ENCODE data around the gene AAMP. TPM values are rescaled to one million over a fixed set of nuclear protein-coding genes. Genes with fewer than 3 reads are reported as not detected.

Gene AAMP
- total and polyA plus RNA-seq, 2 experiments from 2014 or later: 90.8 to 203 TPM

DNA sequence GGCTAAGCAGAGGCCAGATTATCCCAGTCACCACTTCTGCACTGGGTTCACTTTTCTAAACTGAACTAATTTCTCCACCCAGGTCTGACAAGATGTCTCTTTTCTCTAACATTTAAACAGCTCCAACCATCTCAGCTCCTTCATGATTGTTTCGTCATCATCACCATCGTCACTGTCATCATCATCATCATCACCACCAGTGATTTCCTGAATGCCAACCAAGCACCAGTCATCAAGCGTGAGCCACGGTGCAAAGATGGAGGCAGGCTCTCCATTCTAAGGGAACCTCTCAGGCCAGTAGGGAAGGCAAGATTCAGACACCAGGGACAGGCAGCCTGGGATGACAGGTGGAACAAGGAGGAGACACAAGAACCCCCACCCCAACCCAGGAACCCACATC lies 47.9 kb upstream of the AAMP start:
- no peak for ATAC-seq
- no peak for TF ChIP-seq ETS1 (IDR thresholded peaks at IDR 0.05)
- TF ChIP-seq JUNB (IDR thresholded peaks at IDR 0.05; ENCODE audit: unreplicated experiment): no peak
- no peak for TF ChIP-seq ZNF462 (CRISPR knock-in tag; IDR thresholded peaks at IDR 0.05)
- TF ChIP-seq EZH2phosphoT487 (IDR thresholded peaks at IDR 0.05; ENCODE audit: unreplicated experiment): no peak
- TF ChIP-seq NANOG (IDR thresholded peaks at IDR 0.05; ENCODE audit: borderline replicate concordance): no peak
- TF ChIP-seq ZNF114 (CRISPR knock-in tag; IDR thresholded peaks at IDR 0.05): no peak
- TF ChIP-seq CREB1 (CRISPR knock-in tag; IDR thresholded peaks at IDR 0.05; ENCODE audit: low read depth): no peak
- TF ChIP-seq EZH2 (IDR thresholded peaks at IDR 0.05; ENCODE audit: low read depth, unreplicated experiment): no peak
- TF ChIP-seq STAT1 (IDR thresholded peaks at IDR 0.05; ENCODE audit: unreplicated experiment): no peak
- TF ChIP-seq, protein P1, sequence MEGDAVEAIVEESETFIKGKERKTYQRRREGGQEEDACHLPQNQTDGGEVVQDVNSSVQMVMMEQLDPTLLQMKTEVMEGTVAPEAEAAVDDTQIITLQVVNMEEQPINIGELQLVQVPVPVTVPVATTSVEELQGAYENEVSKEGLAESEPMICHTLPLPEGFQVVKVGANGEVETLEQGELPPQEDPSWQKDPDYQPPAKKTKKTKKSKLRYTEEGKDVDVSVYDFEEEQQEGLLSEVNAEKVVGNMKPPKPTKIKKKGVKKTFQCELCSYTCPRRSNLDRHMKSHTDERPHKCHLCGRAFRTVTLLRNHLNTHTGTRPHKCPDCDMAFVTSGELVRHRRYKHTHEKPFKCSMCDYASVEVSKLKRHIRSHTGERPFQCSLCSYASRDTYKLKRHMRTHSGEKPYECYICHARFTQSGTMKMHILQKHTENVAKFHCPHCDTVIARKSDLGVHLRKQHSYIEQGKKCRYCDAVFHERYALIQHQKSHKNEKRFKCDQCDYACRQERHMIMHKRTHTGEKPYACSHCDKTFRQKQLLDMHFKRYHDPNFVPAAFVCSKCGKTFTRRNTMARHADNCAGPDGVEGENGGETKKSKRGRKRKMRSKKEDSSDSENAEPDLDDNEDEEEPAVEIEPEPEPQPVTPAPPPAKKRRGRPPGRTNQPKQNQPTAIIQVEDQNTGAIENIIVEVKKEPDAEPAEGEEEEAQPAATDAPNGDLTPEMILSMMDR (conservative IDR thresholded peaks at IDR 0.05; ENCODE audit: low read depth in 2 of 2): no peak
- no peak for TF ChIP-seq ZNF331 (CRISPR knock-in tag; IDR thresholded peaks at IDR 0.05; ENCODE audit: low read depth)
- TF ChIP-seq, protein P2, sequence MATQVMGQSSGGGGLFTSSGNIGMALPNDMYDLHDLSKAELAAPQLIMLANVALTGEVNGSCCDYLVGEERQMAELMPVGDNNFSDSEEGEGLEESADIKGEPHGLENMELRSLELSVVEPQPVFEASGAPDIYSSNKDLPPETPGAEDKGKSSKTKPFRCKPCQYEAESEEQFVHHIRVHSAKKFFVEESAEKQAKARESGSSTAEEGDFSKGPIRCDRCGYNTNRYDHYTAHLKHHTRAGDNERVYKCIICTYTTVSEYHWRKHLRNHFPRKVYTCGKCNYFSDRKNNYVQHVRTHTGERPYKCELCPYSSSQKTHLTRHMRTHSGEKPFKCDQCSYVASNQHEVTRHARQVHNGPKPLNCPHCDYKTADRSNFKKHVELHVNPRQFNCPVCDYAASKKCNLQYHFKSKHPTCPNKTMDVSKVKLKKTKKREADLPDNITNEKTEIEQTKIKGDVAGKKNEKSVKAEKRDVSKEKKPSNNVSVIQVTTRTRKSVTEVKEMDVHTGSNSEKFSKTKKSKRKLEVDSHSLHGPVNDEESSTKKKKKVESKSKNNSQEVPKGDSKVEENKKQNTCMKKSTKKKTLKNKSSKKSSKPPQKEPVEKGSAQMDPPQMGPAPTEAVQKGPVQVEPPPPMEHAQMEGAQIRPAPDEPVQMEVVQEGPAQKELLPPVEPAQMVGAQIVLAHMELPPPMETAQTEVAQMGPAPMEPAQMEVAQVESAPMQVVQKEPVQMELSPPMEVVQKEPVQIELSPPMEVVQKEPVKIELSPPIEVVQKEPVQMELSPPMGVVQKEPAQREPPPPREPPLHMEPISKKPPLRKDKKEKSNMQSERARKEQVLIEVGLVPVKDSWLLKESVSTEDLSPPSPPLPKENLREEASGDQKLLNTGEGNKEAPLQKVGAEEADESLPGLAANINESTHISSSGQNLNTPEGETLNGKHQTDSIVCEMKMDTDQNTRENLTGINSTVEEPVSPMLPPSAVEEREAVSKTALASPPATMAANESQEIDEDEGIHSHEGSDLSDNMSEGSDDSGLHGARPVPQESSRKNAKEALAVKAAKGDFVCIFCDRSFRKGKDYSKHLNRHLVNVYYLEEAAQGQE (IDR thresholded peaks at IDR 0.05; ENCODE audit: unreplicated experiment): no peak
- no peak for TF ChIP-seq POLR2AphosphoS5 (IDR thresholded peaks at IDR 0.05; ENCODE audit: low read depth)

More for the DNA sequence above, 47.9 kb upstream of the AAMP start:
- no peaks in the 10 kb centered on the region for H3K9me2 ChIP-seq (ENCODE audit: insufficient read depth)
- H3F3A ChIP-seq (replicated peaks; ENCODE audit: low read depth): 0 out of 2 replicates have a peak, but pooled peaks cover 3% of the 10 kb centered on the region
- H2AFZ ChIP-seq: no peak overlapping the region
- no peaks in the 10 kb centered on the region; the same call in 1 of the 2 replicates for H4K20me1 ChIP-seq (replicated peaks; ENCODE audit: insufficient read depth)
- no peak overlapping the region for H3K4me3 ChIP-seq
- H3K79me2 ChIP-seq (replicated peaks; ENCODE audit: insufficient read depth): no peaks in the 10 kb centered on the region
- H3K27ac ChIP-seq (ENCODE audit: low read depth): no peak overlapping the region
- Mint-ChIP-seq H3K4me3 (no peak overlapping the region), H3K9me3 (no peaks in the 10 kb centered on the region), H3K4me1 (peaks cover 19% of the 10 kb centered on the region), H3K27me3 (ENCODE audit: insufficient read depth, low read depth, poor library complexity) (no peaks in the 10 kb centered on the region), H3K36me3 (ENCODE audit: low read depth) (no peaks in the 10 kb centered on the region), H3K27ac (no peak overlapping the region)
- H3K4me1 ChIP-seq (ENCODE audit: insufficient read depth): peaks cover 12% of the 10 kb centered on the region
- no peak for DNase-seq (ENCODE audit: low spot score)
- H3K27me3 ChIP-seq (ENCODE audit: insufficient read depth): no peaks in the 10 kb centered on the region
- H3K36me3 ChIP-seq (ENCODE audit: insufficient read depth): no peaks in the 10 kb centered on the region
- H3K4me2 ChIP-seq: no peak overlapping the region

Measured in GM23338 (cell line).